PFSK-1 (cell line): ENCODE measurements around the gene ITPA.

Source experiments
- POLR2AphosphoS5 ChIP-seq: IDR thresholded peaks from 2 replicates; pipeline ENCODE4 v1.6.1; 2012; ENCODE audit warnings: low read depth, mild to moderate bottlenecking, control low read depth, low read length, moderate library complexity
- REST ChIP-seq, 2 experiments: IDR thresholded peaks; 2 replicates each; pipeline versions ENCODE4 v1.6.1 to v1.8.0; 2011 to 2012; ENCODE audit warnings: low read depth in 2 of 2, low read length in 2 of 2, control low read depth in 1 of 2, inconsistent platforms in 1 of 2, mild to moderate bottlenecking in 1 of 2, moderate library complexity in 1 of 2; ENCODE audit not compliant: insufficient read depth in 1 of 2

DNA sequence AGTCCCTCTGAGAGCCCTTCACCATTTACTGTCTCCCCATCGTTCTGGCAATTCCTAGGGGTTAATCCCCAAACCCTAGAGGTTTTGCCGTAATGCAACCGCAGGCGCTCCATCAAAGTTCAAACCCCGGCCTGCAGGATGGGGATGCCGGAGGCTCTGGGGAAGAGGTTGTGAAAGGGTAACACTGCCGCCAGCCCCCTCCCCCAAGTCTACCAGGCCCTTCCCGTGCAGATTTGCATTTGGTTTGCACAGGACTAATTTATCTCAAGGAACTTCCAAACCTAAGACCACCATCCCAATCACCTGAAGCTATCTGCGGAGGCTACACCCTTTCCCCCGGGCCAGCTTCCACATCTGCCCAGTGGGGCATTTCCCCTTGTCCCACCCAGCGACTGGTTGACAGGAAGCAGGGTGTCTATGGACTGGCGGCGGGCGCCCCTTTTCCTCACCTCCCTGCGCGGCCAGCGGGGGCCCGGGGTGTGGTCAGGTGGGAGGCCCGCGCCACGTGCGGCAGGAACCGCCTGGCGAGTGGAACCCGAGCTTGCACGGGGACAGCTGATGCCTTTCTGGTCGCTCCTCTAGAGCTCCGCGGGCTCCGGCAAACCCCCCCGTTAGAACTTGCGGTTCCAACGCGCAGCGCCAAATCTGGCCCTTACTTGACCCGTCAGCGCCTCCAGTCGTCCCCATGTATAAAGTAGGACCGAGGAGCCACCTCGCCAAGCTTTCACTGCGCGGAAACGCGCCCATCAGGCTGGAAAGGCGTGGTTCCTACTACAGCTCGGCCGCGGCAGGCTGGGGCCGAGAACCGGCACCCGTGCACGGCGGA is 39.1 kb downstream of the ITPA start:
- TF ChIP-seq POLR2AphosphoS5 (no peak), REST (IDR thresholded peaks at IDR 0.05; ENCODE audit: insufficient read depth in 1 of 2, low read depth in 2 of 2, low read length in 2 of 2) (no peak)
